Measurements from ENCODE around the gene CYP24A1.

GRCh38 chr20:54207053-54207742 lies 33.4 kb upstream of the CYP24A1 start:
- TF ChIP-seq CTCF (IDR thresholded peaks at IDR 0.05) = no peak
- no peak for TF ChIP-seq POLR2A (IDR thresholded peaks at IDR 0.05)
